ENCODE data around the gene FLT3. TPM values are rescaled to one million over a fixed set of nuclear protein-coding genes. Genes with fewer than 3 reads are reported as not detected.

The FLT3 gene
- total and polyA plus RNA-seq, 9 of the 15 experiments (the other 6 are each of a cell fraction or from before 2014, with no cell fraction given): not detected

DNA sequence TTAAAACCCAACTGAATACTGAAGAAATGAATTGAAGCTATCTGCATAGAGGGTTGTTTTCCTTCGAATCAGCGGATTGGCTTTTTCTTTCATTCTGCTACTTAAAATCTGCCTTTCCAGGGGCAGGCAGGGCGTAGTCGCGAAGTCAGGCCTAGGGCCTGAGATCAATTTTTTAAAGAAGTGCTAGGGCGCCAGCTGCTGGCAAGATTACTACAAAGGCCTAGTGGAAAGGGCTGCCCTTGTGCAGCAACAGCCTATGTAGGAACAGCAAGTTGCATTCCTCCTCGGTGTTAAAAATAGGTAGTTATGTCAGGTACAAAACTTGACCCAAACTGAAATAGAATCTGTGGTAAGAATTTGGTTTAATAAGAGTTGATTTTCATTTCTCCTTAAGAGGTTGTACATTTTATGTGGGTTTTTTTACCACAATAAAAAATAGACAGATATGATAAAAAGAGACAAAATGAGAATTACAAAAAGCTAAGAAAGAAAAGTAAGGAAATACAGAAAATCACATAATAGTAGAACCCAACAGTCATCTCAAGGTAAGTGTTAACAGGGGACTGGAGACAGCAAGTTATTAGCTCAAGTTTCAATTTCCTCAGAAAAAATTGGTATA is 102.4 kb downstream of the FLT3 start (continued):
- TF ChIP-seq, protein P1, sequence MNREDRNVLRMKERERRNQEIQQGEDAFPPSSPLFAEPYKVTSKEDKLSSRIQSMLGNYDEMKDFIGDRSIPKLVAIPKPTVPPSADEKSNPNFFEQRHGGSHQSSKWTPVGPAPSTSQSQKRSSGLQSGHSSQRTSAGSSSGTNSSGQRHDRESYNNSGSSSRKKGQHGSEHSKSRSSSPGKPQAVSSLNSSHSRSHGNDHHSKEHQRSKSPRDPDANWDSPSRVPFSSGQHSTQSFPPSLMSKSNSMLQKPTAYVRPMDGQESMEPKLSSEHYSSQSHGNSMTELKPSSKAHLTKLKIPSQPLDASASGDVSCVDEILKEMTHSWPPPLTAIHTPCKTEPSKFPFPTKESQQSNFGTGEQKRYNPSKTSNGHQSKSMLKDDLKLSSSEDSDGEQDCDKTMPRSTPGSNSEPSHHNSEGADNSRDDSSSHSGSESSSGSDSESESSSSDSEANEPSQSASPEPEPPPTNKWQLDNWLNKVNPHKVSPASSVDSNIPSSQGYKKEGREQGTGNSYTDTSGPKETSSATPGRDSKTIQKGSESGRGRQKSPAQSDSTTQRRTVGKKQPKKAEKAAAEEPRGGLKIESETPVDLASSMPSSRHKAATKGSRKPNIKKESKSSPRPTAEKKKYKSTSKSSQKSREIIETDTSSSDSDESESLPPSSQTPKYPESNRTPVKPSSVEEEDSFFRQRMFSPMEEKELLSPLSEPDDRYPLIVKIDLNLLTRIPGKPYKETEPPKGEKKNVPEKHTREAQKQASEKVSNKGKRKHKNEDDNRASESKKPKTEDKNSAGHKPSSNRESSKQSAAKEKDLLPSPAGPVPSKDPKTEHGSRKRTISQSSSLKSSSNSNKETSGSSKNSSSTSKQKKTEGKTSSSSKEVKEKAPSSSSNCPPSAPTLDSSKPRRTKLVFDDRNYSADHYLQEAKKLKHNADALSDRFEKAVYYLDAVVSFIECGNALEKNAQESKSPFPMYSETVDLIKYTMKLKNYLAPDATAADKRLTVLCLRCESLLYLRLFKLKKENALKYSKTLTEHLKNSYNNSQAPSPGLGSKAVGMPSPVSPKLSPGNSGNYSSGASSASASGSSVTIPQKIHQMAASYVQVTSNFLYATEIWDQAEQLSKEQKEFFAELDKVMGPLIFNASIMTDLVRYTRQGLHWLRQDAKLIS (CRISPR knock-in tag; IDR thresholded peaks at IDR 0.05): no peak
- no peak for TF ChIP-seq CTBP1 (IDR thresholded peaks at IDR 0.05; ENCODE audit: borderline replicate concordance)
- TF ChIP-seq MCM2 (IDR thresholded peaks at IDR 0.05; ENCODE audit: low read depth): no peak
- TF ChIP-seq, protein P2, sequence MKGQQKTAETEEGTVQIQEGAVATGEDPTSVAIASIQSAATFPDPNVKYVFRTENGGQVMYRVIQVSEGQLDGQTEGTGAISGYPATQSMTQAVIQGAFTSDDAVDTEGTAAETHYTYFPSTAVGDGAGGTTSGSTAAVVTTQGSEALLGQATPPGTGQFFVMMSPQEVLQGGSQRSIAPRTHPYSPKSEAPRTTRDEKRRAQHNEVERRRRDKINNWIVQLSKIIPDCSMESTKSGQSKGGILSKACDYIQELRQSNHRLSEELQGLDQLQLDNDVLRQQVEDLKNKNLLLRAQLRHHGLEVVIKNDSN (CRISPR knock-in tag; IDR thresholded peaks at IDR 0.05): no peak
- no peak for TF ChIP-seq ZNF239 (CRISPR knock-in tag; IDR thresholded peaks at IDR 0.05)
- TF ChIP-seq HNRNPL (IDR thresholded peaks at IDR 0.05; ENCODE audit: low read depth, low read length): no peak
- TF ChIP-seq ATF7 (IDR thresholded peaks at IDR 0.05): no peak
- no peak for TF ChIP-seq ZNF561 (CRISPR knock-in tag; conservative IDR thresholded peaks at IDR 0.05)
- TF ChIP-seq, protein P3, sequence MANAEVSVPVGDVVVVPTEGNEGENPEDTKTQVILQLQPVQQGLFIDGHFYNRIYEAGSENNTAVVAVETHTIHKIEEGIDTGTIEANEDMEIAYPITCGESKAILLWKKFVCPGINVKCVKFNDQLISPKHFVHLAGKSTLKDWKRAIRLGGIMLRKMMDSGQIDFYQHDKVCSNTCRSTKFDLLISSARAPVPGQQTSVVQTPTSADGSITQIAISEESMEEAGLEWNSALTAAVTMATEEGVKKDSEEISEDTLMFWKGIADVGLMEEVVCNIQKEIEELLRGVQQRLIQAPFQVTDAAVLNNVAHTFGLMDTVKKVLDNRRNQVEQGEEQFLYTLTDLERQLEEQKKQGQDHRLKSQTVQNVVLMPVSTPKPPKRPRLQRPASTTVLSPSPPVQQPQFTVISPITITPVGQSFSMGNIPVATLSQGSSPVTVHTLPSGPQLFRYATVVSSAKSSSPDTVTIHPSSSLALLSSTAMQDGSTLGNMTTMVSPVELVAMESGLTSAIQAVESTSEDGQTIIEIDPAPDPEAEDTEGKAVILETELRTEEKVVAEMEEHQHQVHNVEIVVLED (CRISPR knock-in tag; IDR thresholded peaks at IDR 0.05): no peak
- 0 out of 2 replicates have a peak, but pooled peaks have one; percentile 46 for TF ChIP-seq SMC3 (conservative IDR thresholded peaks at IDR 0.05; ENCODE audit: insufficient read depth, low read depth, low read length)
- no peak for TF ChIP-seq SNRNP70 (optimal IDR thresholded peaks at IDR 0.05; ENCODE audit: low read depth, low read length)
- TF ChIP-seq, protein P4, sequence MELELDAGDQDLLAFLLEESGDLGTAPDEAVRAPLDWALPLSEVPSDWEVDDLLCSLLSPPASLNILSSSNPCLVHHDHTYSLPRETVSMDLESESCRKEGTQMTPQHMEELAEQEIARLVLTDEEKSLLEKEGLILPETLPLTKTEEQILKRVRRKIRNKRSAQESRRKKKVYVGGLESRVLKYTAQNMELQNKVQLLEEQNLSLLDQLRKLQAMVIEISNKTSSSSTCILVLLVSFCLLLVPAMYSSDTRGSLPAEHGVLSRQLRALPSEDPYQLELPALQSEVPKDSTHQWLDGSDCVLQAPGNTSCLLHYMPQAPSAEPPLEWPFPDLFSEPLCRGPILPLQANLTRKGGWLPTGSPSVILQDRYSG (tag; conservative IDR thresholded peaks at IDR 0.05; ENCODE audit: low read depth): no peak
- TF ChIP-seq POU5F1 (IDR thresholded peaks at IDR 0.05; ENCODE audit: borderline replicate concordance, low read depth, low read length, partially characterized antibody): no peak
- TF ChIP-seq, protein P5, sequence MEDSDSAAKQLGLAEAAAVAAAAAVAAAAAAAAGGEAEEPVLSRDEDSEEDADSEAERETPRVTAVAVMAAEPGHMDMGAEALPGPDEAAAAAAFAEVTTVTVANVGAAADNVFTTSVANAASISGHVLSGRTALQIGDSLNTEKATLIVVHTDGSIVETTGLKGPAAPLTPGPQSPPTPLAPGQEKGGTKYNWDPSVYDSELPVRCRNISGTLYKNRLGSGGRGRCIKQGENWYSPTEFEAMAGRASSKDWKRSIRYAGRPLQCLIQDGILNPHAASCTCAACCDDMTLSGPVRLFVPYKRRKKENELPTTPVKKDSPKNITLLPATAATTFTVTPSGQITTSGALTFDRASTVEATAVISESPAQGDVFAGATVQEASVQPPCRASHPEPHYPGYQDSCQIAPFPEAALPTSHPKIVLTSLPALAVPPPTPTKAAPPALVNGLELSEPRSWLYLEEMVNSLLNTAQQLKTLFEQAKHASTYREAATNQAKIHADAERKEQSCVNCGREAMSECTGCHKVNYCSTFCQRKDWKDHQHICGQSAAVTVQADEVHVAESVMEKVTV (CRISPR knock-in tag; IDR thresholded peaks at IDR 0.05): no peak
- TF ChIP-seq ZNF384 (IDR thresholded peaks at IDR 0.05; ENCODE audit: low read depth, low read length): no peak
- no peak for TF ChIP-seq MYBL2 (IDR thresholded peaks at IDR 0.05; ENCODE audit: low read depth)
- TF ChIP-seq MYBL2 (CRISPR knock-in tag; IDR thresholded peaks at IDR 0.05; ENCODE audit: borderline replicate concordance): no peak

Measured in K562 (cell line).